NCI-H82 (cell line): ENCODE measurements around the gene DNAH7.
"Not testable (repeated sequence)": the region's sequence is repeated elsewhere in the genome, so short reads cannot be mapped to it uniquely, and the experiment has no call there.

Source experiments
- DNase-seq: peaks from one replicate; lab custom pipeline; 2025; lab: John Stamatoyannopoulos, UW

DNAH7 gene

GRCh38 chr2:195721042-195721441 lies 347.6 kb downstream of the DNAH7 start:
- DNase-seq: no peak

- DNase-seq: no peak
Observed at GRCh38 chr2:195716466-195716865, 352.2 kb downstream of the DNAH7 start.

- DNase-seq: no peak
Observed at GRCh38 chr2:195711478-195711877, 357.2 kb downstream of the DNAH7 start.

- no peak for DNase-seq
Observed at GRCh38 chr2:195709901-195710806, 358.5 kb downstream of the DNAH7 start.

- DNase-seq: no peak
Observed at GRCh38 chr2:195706161-195706900, 362.3 kb downstream of the DNAH7 start.

- no peak for DNase-seq
Observed at GRCh38 chr2:195700480-195700879, 368.2 kb downstream of the DNAH7 start.

GRCh38 chr2:195697681-195698220 lies 370.9 kb downstream of the DNAH7 start:
- no peak for DNase-seq

- DNase-seq: no peak
Observed at GRCh38 chr2:195696012-195696411, 372.6 kb downstream of the DNAH7 start.

GRCh38 chr2:195695002-195695631 lies 373.5 kb downstream of the DNAH7 start:
- no peak for DNase-seq

- DNase-seq: no peak
Observed at GRCh38 chr2:195694553-195694952, 374.1 kb downstream of the DNAH7 start.

GRCh38 chr2:195692531-195692930 lies 376.1 kb downstream of the DNAH7 start:
- not testable (repeated sequence) for DNase-seq
